ENCODE results near the gene GHRH. TPM values are rescaled to one million over a fixed set of nuclear protein-coding genes. Genes with fewer than 3 reads are reported as not detected.
A peak's percentile ranks its signal among the peaks of the same experiment; 100 is the strongest.

GHRH gene
- total RNA-seq, 1 donor from 2014 or later = not detected

- no peaks in the 10 kb centered on the region for H3K36me3 ChIP-seq
Observed at GRCh38 chr20:37288091-37288490, 26.5 kb upstream of the GHRH start.

GRCh38 chr20:37285664-37286374 is 24.2 kb upstream of the GHRH start:
- Histone ChIP-seq H3K36me3 (no peaks in the 10 kb centered on the region), H3K4me1 (peaks cover 20% of the 10 kb centered on the region), H3K9me3 (no peaks in the 10 kb centered on the region), H3K27me3 (ENCODE audit: low read depth) (no peaks in the 10 kb centered on the region), H3K27ac (no peak overlapping the region), H3K4me3 (no peak overlapping the region)
- intact Hi-C loops (cut with DNase I) = no loop called here
- ATAC-seq (no peak), DNase-seq (no peak)
- TF ChIP-seq CTCF (IDR thresholded peaks at IDR 0.05) = no peak

More at GRCh38 chr20:37288091-37288490, 26.5 kb upstream of the GHRH start:
- Histone ChIP-seq H3K9me3 (no peaks in the 10 kb centered on the region), H3K27ac (peak overlapping the region; percentile 97), H3K4me3 (no peak overlapping the region), H3K4me1 (peaks cover 31% of the 10 kb centered on the region), H3K27me3 (ENCODE audit: low read depth) (no peaks in the 10 kb centered on the region)
- peak; percentile 18 to 52 for ATAC-seq
- DNase-seq = peak; percentile 56
- intact Hi-C loops (cut with DNase I) = no loop called here
- TF ChIP-seq CTCF (IDR thresholded peaks at IDR 0.05) = no peak

- Histone ChIP-seq H3K27ac (no peak overlapping the region), H3K4me1 (peaks cover 10% of the 10 kb centered on the region), H3K27me3 (ENCODE audit: low read depth) (no peaks in the 10 kb centered on the region), H3K9me3 (no peaks in the 10 kb centered on the region), H3K4me3 (no peak overlapping the region), H3K36me3 (no peaks in the 10 kb centered on the region)
- ATAC-seq (no peak), DNase-seq (no peak)
- TF ChIP-seq CTCF (IDR thresholded peaks at IDR 0.05) = no peak
- intact Hi-C loops (cut with DNase I) = no loop called here
Observed at GRCh38 chr20:37284691-37285161, 23.1 kb upstream of the GHRH start.

- no peaks in the 10 kb centered on the region for H3K9me3 ChIP-seq
- no peak overlapping the region for H3K4me3 ChIP-seq
- DNase-seq (no peak), ATAC-seq (no peak)
- no peak overlapping the region for H3K27ac ChIP-seq
- no peak for TF ChIP-seq CTCF (IDR thresholded peaks at IDR 0.05)
- H3K36me3 ChIP-seq = no peaks in the 10 kb centered on the region
- H3K27me3 ChIP-seq (ENCODE audit: low read depth) = no peaks in the 10 kb centered on the region
- H3K4me1 ChIP-seq = peaks cover 5% of the 10 kb centered on the region
- intact Hi-C loops (cut with DNase I) = no loop called here
Observed at GRCh38 chr20:37283530-37284195, 22.0 kb upstream of the GHRH start.

GRCh38 chr20:37282556-37282955 is 20.9 kb upstream of the GHRH start:
- intact Hi-C loops (cut with DNase I) = no loop called here
- ATAC-seq = no peak

More at GRCh38 chr20:37282556-37282955, 20.9 kb upstream of the GHRH start:
- H3K4me1 ChIP-seq = peaks cover 1% of the 10 kb centered on the region
- no peaks in the 10 kb centered on the region for H3K9me3 ChIP-seq
- H3K27ac ChIP-seq = no peak overlapping the region
- DNase-seq = no peak
- no peaks in the 10 kb centered on the region for H3K36me3 ChIP-seq
- no peak for TF ChIP-seq CTCF (IDR thresholded peaks at IDR 0.05)
- H3K4me3 ChIP-seq = no peak overlapping the region
- H3K27me3 ChIP-seq (ENCODE audit: low read depth) = no peaks in the 10 kb centered on the region
